Loucy (cell line): ENCODE data around the gene CYTH3.

Experiments
- CTCF ChIP-seq: fragments of 200-600 bp; sonication (generic); conservative IDR thresholded peaks from 2 replicates; pipeline ENCODE4 v1.5.1; 2014; ENCODE audit warnings: mild to moderate bottlenecking, antibody characterized with exemption, low read length
- EZH2phosphoT487 ChIP-seq: fragments of 200-600 bp; IDR thresholded peaks from 2 replicates; pipeline ENCODE4 v1.6.1; 2018; ENCODE audit warnings: antibody characterized with exemption, mild to moderate bottlenecking, moderate library complexity, borderline replicate concordance

GRCh38 chr7:6203381-6203780 is 69.0 kb downstream of the CYTH3 start:
- TF ChIP-seq EZH2phosphoT487, result no peak
- no peak for TF ChIP-seq CTCF
